HG03565 (cell line): ENCODE measurements around the gene PTPRJ.

Experiments
- ATAC-seq: cut with Tn5 transposase; IDR thresholded peaks from one replicate; pipeline ENCODE4 v1.9.1; 2021; ENCODE audit warnings: mild to moderate bottlenecking, moderate library complexity; ENCODE audit not compliant: unreplicated experiment

PTPRJ gene

DNA sequence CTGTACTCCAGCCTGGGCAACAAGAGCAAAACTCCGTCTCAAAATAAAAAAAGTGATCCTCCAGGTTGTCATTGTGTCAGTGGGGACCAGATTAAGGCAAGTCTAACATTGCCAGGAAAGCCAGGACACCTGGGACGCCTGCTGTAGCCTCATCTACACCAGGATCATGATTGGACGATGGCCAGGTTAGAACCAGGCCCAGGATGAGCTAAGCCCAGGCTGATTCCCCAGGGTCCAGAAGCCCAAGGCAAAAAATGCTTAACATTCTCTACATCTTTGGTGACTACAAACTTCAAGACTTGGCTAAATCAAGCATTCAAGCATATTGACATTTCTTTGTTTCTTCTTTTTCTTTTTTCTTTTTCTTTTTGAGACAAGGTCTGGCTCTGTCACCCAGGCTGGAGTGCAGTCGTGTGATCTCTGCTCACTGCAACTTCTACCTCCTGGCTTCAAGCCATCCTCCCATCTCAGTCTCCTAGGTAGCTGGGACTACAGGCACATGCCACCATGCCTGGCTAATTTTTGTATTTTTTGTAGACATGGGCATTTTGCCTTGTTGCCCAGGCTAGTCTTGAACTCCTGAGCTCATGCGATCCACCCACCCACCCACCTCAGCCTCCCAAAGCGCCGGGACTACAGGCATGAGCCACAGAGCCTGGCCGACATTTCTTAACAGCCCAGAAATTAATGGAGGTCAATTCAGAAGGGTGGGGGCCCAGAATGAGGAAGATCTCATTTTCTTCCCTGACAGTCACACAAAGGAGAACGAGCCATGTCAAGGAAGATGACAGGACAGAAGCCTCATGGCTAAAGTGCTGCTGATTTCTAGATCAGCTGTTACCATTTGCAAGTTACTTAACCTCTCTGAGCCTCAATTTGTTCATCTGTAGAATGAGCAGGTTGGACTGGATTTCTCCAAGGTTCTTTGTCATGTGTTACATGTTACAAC lies 12.5 kb upstream of the PTPRJ start:
- ATAC-seq, result no peak

DNA sequence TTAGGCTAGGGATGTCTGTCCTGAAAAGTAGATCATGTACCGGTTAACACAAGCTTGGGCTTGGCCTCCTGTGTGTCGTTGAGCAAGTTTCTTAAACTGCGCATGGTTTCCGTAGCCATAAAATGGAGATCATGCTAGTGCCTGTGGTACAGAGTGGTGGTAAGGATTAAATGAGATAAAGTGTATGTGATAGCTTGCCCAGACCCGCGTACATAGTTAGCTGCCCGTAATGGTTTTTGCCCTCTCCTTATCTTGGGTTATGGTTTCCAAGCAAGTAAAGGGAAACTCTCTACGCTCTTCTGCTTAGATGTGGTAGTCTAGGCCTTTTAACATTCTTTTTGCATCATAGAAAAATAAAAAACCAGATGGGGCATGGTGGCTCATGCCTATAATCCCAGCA lies 11.0 kb upstream of the PTPRJ start:
- no peak for ATAC-seq

DNA sequence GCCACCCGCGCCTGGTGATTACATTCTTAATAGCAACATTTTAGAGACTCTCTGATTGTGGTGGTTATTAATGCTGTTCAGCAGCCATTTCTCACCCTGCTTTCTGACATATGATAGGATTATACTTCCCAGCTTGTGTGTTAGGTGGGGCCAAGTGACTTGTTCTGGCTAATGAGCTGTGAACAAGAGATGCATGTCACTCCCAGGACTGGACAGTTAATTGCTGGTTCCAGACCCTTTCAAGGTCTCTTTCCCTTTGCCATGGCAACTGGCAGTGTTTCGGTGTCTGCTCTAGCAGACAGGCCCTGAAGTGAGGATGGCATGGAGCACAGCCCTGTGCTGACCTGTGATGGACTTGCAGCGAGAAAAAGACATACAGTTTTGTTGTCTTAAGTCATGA lies 8.9 kb upstream of the PTPRJ start:
- ATAC-seq, result no peak

DNA sequence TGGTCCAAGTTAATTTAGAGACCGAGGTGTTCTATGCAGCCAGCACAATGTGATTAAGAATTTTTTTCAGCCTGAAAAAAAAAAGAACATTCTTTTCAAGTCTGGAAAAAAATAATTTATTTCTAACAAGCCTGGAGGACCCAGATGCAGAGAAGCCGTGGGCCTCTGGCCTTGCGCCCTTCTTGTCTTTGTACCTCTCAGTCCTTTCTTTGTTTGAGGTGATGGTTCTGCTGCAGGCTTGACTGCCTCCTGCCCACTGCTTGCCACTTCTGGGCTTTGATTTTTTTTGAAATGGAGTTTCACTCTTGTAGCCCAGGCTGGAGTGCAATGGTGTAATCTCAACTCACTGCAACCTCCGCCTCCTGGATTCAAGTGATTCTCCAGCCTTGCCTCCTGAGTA lies 7.2 kb upstream of the PTPRJ start:
- no peak for ATAC-seq

DNA sequence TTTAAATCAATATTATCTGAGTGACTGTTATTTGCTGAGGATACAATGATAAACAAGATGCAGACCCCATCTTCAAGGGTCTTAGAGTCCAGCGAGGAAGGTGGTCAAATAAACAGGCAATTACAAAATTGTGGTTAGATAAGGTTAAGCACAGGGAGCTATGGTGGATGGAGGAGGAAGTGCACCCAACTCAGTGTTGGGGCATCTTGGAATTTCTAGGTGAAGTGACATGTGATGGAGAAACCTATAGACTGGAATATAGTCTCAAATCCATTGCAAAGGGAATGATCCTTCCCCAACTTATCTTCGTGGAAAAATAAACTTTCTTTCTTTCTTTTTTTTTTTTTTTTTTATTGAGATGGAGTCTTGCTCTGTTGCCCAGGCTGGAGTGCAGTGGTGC lies 3.4 kb upstream of the PTPRJ start:
- no peak for ATAC-seq

DNA sequence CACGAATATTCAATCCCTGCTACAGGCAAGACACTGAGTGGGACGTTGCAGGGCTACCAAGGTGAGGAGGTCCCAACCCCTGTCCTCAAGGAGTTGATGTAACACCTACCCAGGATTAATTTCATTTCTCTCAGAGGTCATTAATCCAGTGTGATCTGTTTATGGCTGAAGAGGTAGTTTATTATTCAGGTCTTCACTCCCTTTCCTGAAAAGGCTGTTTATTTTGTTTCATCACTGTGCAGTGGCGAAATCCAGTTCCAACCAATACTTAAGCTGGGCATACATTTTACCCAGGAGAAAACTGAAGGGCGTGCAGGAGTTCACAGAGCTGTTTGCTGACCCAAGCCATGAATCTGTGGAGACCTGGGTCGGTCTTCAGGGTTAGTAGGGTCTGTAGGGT lies 2.7 kb upstream of the PTPRJ start:
- no peak for ATAC-seq

DNA sequence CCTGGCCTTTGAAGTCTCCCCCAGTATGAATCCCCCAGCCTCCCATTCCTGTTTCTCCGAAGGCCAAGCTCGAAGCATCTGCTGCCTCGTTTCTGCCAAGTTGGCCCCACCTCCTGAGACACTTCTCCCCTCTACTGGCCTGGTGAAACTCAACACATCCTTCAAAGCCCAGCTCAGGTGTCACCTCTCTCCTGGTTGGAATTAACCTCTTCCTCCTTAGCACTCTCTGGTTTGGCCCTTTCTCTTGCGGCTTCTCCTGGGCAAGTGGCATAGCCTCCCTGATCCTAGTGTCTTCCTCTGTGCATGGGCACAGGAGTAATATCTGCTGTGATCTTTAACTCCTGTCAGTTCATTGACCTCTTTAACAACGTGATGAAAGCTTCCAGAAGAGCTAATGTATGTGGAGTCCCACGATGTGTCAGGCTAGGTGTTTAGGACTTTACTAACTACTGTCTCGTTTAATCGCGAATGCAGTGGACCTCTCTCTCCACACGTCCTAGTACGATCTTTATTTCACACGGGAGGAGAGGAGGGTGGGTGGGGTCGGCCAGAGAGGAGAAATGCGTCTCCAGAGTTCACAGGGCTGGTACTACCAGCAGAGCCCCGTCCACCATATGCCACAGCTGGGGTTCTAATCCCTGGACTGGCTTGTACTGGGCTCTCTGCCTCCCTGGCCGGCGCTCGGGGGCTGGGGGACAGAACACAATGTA lies 826 bp upstream of the PTPRJ start:
- no peak for ATAC-seq

DNA sequence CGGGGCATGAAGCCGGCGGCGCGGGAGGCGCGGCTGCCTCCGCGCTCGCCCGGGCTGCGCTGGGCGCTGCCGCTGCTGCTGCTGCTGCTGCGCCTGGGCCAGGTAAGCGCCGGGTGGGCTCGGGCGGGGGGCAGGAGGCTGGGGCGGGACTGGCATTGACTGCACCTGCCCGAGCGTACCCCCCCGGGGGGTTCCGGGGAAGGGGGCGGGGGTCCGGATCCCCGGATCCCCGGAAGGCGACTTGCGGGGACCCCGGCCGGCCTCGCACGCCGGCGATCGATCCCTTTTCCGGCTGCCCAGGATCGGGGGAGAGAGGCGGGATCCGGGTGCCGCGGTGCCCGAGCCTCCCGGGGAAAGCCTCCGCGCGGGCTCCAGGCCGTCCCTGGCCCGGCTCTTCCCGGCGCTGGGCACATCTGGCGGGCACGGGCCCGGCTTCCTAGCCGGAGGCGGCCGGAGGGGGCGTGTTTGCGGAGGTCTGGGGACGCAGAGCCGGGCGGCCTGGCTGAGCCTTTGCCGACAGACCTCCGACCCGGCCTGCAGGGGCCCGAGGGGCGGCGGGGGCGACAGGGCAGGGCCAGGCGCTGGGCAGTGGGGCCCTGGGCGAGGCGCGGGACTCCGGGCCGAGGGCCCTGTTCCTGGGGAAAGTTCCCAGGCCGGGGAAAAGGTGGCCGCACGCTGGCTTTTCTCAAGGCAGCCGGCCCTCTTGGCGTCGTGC lies 705 bp downstream of the PTPRJ start:
- peak; percentile 44 for ATAC-seq

DNA sequence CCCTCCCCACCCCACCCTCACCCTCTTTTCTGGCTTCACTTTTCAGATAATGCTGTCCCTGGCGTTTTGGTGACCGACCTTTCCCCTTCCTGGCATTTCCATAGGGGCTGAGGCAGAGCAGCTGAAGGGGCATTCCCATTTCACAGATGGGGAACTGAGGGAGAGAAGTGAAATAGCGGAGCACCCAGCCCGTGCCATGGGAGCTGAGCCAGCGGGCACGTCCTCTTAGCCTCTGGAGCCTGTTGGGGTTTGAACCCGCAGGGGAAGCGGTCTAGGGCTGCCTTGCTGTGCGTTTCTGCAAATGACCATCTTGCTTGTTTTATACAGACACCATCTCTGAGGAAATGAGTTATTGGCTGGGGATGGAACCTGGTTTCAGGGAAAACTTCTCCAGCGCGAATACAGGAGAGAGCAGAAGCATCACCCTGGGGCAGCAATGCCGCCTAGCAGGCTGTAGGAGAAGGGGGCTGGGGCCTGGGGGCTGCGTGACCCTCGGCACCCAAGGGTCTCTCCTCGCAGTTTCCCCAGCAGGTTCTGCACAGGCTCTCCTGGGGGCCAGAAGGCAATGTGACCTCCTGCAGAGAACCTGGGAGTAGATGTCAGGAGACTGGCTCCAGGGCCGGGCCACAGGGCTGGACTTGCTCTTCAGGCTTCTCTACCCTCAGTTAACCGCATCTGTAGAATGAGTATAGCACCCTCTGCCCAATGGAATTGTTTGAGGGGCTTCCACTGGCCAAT lies 1.5 kb downstream of the PTPRJ start:
- no peak for ATAC-seq

DNA sequence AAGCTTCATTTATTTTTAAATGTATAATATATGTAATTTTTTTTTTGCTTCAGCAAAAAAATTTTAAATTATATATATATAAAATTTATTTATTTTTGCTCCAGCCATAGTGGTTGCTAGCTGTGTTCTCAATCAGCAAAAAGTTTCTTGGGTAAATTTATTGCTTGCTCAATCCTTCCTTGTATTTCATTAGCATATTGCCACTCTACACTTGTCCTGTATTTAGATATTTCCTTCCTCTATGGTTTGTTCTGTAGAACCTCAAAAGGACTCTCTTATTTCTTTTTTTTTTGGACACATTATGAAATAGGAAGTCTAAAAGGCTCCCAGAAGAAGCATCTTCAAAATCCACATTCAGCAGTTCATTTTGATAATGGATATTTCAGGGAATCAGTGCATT lies 2.3 kb downstream of the PTPRJ start:
- no peak for ATAC-seq

DNA sequence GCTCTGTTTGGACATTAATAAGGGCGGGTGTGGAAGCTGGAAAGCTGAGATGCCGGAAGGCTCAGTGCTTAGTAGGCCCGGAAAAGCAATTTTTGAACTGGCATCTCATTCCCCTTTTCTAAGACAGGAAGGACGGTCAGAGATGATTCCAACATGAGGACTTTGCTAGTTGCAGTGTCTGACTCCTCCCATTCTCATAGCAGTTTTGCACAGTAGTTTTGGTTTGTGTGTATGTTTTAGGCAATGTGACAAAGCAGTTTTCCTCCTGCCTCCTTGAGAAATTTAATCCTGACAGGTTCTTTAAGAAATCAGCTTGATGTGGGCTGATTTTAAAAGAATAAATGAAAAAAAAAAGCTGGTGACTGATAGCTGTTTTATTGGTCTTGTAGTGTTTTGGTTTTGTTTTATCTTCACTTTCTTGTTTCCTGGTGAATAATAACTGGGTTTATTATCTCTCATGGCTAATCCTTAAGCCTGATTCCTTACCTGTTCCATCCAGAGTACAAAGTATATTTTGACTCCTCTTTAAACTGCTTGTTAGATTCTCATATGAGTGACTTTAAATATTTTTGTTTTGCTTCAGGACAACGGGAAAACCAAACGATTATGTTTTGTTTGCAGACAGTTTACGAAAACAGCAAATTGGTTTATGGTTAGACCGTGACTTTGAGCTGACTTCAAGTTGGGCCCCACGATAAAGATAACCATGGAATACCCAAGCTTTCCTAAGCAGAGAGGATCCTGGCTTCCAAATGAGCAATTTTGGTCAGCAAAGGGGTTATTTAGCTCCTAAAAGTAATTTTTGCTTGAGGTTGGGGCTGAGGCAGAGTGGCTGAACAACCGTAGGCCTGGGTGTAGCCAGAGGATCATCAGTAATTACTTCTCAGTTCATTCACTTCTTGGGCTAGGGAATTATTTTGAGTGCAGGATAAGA lies 3.4 kb downstream of the PTPRJ start:
- ATAC-seq, result no peak

DNA sequence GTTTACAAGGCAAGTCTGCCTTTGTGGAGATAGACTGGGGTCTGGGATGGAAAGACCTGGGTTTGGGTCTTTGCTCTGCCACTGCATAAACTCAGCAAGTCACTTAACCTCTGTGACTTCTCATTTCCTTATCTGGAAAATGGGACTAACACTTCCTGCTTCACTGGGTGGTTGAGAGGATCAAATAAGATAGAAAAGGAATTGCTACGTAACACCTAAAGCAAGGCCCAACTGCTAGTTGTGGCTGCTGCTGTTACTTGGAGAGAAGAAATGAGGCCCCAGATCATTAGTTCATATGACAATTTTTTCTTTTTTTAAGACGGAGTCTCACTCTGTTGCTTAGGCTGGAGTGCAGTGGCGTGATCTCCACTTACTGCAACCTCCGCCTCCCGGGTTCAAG lies 5.9 kb downstream of the PTPRJ start:
- ATAC-seq, result no peak

DNA sequence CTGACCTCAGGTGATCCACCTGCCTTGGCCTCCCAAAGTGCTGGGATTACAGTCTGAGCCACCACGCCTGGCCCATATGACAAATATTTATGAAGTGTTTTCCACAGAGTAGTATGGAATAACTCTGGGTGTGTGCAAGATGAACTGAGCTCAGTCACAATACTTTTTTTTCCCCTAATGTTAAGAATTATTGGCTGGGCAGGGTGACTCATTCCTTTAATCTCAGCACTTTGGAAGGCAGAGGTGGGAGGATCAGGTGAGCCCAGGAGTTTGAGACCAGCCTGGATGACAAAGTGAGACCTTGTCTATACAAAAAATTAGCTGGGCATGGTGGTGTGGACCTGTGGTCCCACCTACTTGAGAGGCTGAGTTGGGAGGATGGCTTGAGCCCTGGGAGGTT lies 6.4 kb downstream of the PTPRJ start:
- no peak for ATAC-seq

DNA sequence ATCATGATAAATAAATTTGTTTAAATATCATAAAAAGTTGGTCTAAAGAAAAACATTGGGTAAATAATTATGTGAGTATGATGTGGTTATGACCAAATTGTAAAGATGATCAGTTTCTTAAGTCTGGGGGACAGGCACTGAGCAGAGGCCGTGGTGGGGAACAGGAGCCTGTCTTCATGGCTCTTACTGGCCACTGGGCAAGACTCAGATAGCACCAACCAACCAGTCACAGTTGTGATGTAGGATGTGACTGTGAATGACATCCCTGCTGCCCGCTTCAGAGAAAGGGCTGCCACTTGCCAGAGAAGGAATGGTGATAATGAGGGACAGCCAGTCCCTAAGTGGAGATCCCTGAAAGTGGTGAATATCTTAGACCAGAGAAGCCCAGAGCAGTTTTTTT lies 7.0 kb downstream of the PTPRJ start:
- no peak for ATAC-seq

DNA sequence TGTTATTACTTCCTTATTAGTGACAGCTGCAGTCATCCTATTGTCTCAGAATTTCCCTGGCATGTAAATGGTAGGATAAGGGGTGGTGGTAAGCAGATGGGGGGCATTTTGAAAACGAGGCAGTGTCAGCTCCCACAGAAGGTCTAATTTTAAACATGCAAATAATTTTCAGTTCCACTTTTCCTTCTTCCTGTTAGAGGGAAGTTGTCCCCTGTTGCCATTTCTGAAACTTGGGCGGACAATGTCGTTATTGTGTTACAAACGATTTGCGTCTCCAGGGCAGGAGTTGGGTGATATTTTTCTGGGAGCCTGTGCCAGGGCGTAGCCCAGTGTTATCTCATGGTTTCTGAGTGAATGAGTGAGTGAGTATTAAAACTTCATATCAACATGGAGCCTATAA lies 7.4 kb downstream of the PTPRJ start:
- ATAC-seq, result no peak

DNA sequence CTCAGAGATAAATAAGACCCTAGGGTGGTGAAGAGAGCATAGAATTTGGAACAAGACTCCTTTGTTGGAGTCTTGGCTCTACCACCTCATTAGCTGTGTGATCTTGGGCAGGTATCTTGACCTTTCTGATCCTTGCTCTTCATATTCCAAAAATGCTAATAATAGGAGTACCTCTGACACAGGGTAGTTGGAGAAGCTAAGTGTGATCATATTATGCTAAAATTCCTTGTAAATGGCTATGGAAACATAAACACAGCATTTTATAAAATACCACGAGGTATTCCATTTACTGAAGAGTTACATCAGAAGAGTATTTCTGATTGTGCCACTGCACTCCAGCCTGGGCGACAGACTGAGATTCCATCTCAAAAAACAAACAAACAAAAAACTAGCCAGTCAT lies 9.4 kb downstream of the PTPRJ start:
- no peak for ATAC-seq

DNA sequence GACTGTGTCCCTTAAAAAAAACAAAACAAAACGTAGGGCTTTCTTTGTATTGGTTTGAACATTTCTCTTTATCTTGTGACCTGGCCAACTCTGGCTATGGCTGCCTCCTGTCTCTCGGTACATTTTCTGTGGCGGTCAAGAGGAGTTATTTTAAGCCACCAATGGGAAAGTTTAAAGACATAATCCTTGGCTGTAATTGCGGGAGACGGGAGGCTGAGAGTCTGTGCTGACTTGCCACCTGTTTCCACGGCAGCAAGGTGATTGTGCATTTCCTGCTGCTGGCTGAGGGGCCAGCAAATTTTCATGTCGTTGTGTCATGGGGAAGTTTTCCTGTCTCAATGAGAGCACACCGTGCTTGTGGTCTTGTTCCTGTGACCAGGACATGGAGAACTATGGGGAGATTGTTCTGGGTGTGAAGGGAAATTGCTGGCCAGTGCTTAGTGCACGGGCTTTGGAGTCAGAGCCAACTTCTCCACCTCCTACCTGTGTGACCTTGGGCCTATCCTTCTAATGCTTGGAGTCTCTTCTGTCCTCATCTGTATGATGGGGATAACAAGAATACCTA lies 11.0 kb downstream of the PTPRJ start:
- no peak for ATAC-seq

DNA sequence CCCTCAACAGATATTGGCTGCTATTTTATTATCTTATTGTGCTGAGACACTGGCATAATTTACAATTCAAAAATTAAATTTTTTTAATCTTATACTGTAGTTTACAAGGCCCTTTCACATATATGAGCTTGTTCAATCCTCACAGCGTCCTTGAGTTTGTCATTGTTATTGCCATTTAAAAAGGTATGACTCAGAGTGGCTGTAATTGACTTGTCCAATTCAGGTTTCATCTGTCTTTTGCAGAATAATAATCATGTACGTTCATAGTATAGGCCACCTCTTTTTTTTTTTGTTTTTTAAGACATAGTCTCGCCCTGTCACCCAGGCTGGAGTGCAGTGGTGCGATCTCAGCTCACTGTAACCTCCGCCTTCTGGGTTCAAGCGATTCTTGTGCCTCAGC lies 11.5 kb downstream of the PTPRJ start:
- no peak for ATAC-seq

DNA sequence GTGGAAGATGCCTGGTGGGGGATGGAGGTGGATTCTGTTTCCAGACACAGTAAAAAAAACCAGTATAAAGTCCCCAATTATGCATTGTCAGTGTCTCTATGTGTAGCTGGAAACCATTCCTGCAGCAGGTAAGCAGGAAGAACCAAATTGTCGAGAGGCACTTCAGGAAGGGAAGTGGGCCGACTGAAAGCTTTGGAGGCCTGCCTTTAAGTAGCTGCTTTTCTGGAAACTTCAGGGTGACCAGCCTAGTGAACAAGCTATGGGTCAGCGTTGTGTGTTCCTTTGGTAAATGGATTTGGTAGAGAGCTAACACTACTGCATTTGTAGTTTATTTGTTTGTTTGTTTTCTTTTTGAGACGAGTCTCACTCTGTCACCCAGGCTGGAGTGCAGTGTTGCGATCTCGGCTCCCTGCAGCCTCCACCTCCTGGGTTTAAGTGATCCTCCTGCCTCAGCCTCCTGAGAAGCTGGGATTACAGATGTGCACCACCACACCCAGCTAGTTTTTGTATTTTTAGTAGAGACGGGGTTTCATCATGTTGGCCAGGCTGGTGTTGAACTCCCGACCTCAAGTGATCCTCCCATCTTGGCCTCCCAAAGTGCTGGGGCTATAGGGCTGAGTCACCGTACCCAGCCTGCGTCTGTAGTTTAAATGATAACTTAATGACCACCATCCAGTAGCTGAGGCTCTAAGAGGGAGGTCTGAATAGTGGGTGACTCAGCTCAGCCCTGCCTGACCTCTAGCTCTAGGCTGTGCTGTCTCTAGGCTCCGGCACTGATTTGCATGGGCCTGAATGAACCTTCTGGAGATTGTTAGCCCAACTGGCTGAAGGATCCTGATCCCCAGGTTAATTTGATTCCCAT lies 12.8 kb downstream of the PTPRJ start:
- no peak for ATAC-seq
